GM12874 (cell line): ENCODE measurements around the gene GTPBP10.

Experiments
- TF ChIP-seq, protein P1 (sequence below): IDR thresholded peaks from 2 replicates; pipeline ENCODE4 v1.5.1; 2011; ENCODE audit warnings: low read depth, mild to moderate bottlenecking, control low read depth, low read length, moderate library complexity; ENCODE audit not compliant: insufficient read depth

GTPBP10 gene

DNA sequence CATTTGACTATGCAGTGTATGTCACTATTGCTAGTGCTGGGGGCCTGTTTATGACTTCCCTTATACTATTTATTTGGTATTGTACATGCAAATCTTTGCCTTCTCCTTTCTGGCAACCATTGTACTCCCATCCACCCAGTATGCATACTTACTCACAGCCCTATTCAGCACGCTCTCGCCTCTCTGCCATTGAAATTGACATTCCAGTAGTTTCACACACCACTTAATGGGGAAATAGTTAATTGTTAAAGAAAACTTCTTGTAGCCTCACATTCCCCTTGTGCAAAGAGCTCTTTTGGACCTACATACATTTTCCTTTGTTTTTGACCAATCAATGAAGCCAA, 66.6 kb downstream of the GTPBP10 start:
- TF ChIP-seq, protein P1, sequence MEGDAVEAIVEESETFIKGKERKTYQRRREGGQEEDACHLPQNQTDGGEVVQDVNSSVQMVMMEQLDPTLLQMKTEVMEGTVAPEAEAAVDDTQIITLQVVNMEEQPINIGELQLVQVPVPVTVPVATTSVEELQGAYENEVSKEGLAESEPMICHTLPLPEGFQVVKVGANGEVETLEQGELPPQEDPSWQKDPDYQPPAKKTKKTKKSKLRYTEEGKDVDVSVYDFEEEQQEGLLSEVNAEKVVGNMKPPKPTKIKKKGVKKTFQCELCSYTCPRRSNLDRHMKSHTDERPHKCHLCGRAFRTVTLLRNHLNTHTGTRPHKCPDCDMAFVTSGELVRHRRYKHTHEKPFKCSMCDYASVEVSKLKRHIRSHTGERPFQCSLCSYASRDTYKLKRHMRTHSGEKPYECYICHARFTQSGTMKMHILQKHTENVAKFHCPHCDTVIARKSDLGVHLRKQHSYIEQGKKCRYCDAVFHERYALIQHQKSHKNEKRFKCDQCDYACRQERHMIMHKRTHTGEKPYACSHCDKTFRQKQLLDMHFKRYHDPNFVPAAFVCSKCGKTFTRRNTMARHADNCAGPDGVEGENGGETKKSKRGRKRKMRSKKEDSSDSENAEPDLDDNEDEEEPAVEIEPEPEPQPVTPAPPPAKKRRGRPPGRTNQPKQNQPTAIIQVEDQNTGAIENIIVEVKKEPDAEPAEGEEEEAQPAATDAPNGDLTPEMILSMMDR = no peak

DNA sequence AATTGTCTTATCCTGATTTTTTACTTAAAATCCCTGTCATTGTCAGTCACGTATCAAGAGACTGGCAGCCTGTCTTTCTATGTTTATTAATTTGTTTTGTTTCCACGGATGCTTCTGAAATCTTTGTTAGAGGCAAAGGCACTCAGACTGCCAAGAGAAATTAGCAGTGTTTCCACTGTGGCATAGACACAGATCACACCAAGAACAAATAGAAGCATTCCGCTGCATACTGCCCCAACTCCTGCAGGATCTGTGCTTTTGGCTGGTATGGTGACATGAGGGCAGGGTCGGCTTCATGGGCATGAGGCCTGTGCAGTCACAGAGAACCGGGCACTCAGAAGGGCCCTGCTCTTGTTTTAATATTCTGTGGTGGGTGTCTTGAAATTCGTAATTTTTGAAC, 75.1 kb downstream of the GTPBP10 start:
- TF ChIP-seq, protein P1 = no peak

DNA sequence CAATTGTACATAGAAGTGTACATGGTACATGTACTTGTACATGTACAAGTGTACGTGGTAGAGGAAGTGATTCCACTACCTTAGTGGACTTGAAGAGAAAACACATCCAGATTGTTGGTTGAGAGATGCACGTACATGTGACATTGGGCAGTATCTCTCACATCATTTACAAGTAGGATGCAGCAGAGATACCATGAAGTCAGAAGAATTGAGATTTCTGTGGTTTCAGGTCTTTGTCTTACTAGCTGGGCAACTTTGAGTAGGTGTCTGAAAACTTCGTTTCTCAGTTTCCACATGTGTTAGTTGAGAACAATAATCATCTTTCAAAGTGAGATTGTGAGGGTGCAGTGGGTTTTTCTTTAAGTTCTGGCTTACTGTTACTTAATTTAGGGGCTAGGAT, 78.2 kb downstream of the GTPBP10 start:
- TF ChIP-seq, protein P1 = no peak

DNA sequence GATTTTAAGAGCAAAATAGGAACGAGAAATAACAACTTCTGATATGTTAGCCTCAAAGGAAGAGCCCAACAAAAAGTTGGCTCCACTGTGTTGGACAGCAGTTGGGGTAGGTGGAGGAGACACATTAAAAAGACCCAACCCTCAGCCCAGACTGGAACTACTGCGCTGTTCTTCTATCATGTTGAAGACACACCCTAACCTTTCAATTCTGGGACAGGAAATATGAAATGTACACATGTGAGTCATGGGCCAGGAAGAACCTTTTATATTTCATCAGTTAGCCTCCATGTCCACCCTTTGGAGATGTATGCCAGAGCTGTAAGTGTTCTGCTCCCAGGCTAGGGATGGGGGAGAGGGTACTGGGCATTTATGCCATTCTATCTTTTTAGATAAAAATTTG, 78.9 kb downstream of the GTPBP10 start:
- TF ChIP-seq, protein P1 = no peak

DNA sequence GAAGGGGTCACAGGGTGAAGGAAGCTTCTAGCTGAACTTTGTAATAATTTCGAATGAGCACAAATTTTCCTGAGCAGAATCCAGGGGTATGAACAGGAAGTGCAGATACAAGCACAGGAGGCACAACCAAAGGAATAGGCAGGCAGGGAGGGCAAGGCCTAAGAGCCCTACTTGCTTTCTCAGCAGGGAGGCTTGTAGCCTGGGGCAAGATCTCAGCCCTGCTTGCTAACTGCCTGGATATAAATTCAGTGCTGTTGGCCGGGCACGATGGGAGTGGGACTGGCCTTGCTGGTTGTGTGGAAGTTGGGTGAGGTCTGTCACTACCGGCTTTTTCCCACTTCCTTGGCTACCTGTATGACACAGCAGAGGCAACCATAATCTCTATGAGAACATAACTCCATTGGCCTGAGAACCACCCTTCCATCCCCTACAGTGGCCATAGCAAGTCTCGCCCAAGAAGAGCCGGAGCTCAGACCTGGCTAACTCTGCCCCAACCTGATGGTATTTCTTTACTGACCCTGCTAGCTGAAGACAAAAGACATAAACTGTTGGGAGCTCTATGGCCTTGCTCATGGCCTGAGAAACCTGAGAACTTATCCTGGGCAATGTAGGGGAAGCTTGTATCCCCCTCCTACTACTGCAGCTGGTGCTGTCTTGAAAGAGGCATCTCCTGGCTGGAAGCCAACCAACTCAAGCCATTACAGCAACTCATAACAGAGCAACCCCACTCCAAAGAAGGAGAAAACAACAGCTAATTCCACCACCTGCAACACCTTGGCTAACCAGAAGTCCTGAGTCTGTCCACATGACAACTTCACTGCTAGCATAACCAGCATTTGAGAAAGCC, 84.3 kb downstream of the GTPBP10 start:
- TF ChIP-seq, protein P1 = no peak

DNA sequence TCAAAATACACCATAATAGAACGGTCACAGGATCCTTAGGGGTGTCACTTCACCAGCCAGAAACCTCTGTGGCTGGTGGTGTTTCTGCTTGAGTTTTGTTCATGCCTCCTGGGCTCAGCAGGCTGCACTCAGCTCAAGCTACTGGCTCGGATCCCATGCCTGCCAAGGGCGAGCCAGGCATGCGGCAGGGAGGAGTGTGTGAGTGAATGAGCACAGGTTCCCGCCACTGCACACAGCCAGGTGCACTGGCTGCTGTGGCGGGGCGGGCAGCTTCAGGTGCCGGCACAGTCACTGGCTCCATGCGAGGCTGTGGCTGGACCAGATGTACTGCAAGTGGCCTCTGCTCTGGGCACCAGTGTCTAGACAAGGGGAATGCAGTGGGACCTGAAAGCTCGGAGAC, 86.2 kb downstream of the GTPBP10 start:
- TF ChIP-seq, protein P1 = no peak

DNA sequence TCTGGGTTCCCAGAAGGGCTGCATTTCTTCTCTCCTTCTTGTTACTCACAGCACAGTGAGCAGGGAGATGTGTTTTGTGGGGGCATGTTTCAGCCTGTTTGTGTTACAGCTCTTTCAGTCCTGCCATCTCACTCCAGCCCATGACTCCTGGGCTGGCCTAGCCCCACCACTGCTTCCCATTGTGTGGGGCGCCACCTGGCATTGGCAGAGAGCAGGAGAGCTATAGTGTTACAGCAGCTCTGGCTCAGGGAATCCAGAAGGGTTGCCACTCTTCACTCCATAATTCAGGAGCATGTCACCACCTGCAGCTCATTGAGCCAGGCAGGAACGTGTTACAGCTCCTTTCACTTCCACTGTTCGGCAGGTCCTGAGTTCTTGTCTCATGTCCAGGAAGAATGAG, 86.7 kb downstream of the GTPBP10 start:
- TF ChIP-seq, protein P1 = no peak
